SU-DHL-6 (cell line): ENCODE data around the gene INSC.

ENCODE experiments used
- H2AFZ ChIP-seq: fragments of 200-600 bp; sonication (generic); 2 replicates; pipeline ENCODE4 v1.6.1; 2014; ENCODE audit warnings: low read depth, mild to moderate bottlenecking, moderate library complexity, mixed read lengths, antibody characterized with exemption, low read length; ENCODE audit not compliant: severe bottlenecking
- H3F3A ChIP-seq: fragments of 200-600 bp; shearing (Covaris generic); 2 replicates; pipeline ENCODE4 v1.6.0; 2016; ENCODE audit warnings: antibody characterized with exemption, mild to moderate bottlenecking; ENCODE audit not compliant: insufficient read depth
- H3K27ac ChIP-seq: fragments of 200-600 bp; sonication (generic); 2 replicates; pipeline ENCODE4 v1.5.1; 2016; ENCODE audit warnings: low read depth, mild to moderate bottlenecking, low read length, moderate library complexity, mixed read lengths
- H3K27me3 ChIP-seq: fragments of 200-600 bp; sonication (generic), shearing (Covaris generic); 2 replicates; pipeline ENCODE4 v1.6.0; 2014; ENCODE audit warnings: mild to moderate bottlenecking, low read length
- H3K36me3 ChIP-seq: fragments of 200-600 bp; sonication (generic); 2 replicates; pipeline ENCODE4 v1.6.1; 2014; ENCODE audit warnings: mild to moderate bottlenecking, low read length, mixed read lengths
- H3K4me2 ChIP-seq: fragments of 300-600, 200-600 bp; shearing (Covaris generic), sonication (generic); 2 replicates; pipeline ENCODE4 v1.6.0; 2014; ENCODE audit warnings: low read length, low read depth, mild to moderate bottlenecking; ENCODE audit not compliant: poor library complexity, severe bottlenecking
- H3K4me3 ChIP-seq: fragments of 200-600 bp; sonication (generic); 2 replicates; pipeline ENCODE4 v1.5.1; 2014; ENCODE audit warnings: antibody characterized with exemption, low read length, mild to moderate bottlenecking, mixed read lengths; ENCODE audit not compliant: insufficient read depth, poor library complexity, severe bottlenecking
- H3K79me2 ChIP-seq: fragments of 200-600 bp; sonication (generic); 2 replicates; pipeline ENCODE4 v1.6.1; 2014; ENCODE audit warnings: mild to moderate bottlenecking, low read length, moderate library complexity; ENCODE audit not compliant: insufficient read depth
- H3K9ac ChIP-seq: fragments of 200-600 bp; sonication (generic); 2 replicates; pipeline ENCODE4 v1.7.0; 2014; ENCODE audit warnings: mild to moderate bottlenecking, low read length
- H3K9me2 ChIP-seq: fragments of 200-600 bp; sonication (generic); replicated peaks from 2 replicates; pipeline ENCODE4 v1.6.1; 2014; ENCODE audit warnings: low read length; ENCODE audit not compliant: insufficient read depth
- H3K9me3 ChIP-seq: fragments of 200-600 bp; sonication (generic); 2 replicates; pipeline ENCODE4 v1.6.1; 2014; ENCODE audit warnings: low read length, mixed read lengths; ENCODE audit not compliant: insufficient read depth
- H4K20me1 ChIP-seq: fragments of 200-600 bp; sonication (generic); 2 replicates; pipeline ENCODE4 v1.6.1; 2014; ENCODE audit warnings: low read depth, mild to moderate bottlenecking, antibody characterized with exemption, low read length, moderate library complexity, mixed read lengths
- EZH2phosphoT487 ChIP-seq: fragments of 200-600 bp; sonication (generic), shearing (Covaris generic); conservative IDR thresholded peaks from 2 replicates; pipeline ENCODE4 v1.6.1; 2018; ENCODE audit warnings: mild to moderate bottlenecking, antibody characterized with exemption, low read length, moderate library complexity, mixed read lengths
- TF ChIP-seq, protein P1 (sequence below): fragments of 200-600 bp; sonication (generic); IDR thresholded peaks from one replicate; pipeline ENCODE4 v1.5.1; 2017; ENCODE audit warnings: antibody characterized with exemption, mild to moderate bottlenecking, low read length, moderate library complexity; ENCODE audit not compliant: insufficient read depth, poor library complexity, severe bottlenecking

The INSC gene

DNA sequence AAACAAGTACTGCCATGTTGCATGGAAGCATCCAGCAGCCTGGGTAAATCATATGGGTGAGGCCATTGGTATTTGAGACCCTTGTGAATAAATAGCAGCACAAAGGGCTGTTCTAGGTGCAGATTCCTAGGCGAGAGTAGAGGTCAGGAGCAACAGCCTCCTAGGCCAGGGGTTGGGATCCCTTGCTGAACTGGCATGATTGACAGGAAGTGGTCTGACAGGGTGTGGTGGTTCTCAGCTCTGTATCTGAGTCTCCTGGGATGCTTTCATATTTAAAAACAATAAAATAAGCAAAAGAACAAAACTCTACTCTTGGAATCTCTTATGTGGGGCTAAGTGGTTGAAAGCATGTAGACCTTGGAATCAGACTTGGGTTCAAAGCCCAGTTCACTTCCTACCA is 35.8 kb downstream of the INSC start:
- Histone ChIP-seq H3K27ac (no peak overlapping the region), H3K4me2 (no peak overlapping the region)
- no peak for TF ChIP-seq EZH2phosphoT487

DNA sequence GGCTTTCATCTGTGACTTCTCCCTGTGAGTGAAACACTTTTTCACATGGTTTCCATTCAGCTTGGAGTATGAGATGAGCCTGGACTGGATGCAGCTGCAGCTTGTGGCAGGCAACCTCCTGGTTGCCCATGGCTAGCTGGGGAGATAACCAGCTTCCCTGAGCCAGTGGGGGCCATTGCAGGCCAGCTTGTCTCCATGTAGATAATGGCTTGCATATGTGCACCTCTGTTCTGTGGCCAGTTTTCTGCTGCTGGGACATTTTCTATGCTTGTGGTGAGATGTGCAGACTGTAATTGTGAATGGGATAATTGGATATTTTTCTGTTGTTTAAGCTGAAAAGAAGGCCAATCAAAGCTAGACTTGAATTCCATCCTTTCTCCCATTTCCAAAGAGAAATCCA is 38.5 kb downstream of the INSC start:
- Histone ChIP-seq H3K9ac (no peak overlapping the region), H3K36me3 (no peaks in the 10 kb centered on the region), H3K4me2 (no peak overlapping the region), H3K4me3 (no peak overlapping the region), H2AFZ (no peak overlapping the region), H3K9me2 (no peaks in the 10 kb centered on the region), H3F3A (no peaks in the 10 kb centered on the region), H3K9me3 (no peaks in the 10 kb centered on the region), H3K27ac (no peak overlapping the region), H3K79me2 (no peaks in the 10 kb centered on the region), H4K20me1 (no peaks in the 10 kb centered on the region), H3K27me3 (no peaks in the 10 kb centered on the region)
- TF ChIP-seq, protein P1, sequence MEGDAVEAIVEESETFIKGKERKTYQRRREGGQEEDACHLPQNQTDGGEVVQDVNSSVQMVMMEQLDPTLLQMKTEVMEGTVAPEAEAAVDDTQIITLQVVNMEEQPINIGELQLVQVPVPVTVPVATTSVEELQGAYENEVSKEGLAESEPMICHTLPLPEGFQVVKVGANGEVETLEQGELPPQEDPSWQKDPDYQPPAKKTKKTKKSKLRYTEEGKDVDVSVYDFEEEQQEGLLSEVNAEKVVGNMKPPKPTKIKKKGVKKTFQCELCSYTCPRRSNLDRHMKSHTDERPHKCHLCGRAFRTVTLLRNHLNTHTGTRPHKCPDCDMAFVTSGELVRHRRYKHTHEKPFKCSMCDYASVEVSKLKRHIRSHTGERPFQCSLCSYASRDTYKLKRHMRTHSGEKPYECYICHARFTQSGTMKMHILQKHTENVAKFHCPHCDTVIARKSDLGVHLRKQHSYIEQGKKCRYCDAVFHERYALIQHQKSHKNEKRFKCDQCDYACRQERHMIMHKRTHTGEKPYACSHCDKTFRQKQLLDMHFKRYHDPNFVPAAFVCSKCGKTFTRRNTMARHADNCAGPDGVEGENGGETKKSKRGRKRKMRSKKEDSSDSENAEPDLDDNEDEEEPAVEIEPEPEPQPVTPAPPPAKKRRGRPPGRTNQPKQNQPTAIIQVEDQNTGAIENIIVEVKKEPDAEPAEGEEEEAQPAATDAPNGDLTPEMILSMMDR: no peak
- TF ChIP-seq EZH2phosphoT487: no peak

More for the DNA sequence above, 35.8 kb downstream of the INSC start:
- Histone ChIP-seq H3K4me3 (no peak overlapping the region), H3F3A (no peaks in the 10 kb centered on the region), H3K9me2 (no peaks in the 10 kb centered on the region), H4K20me1 (no peaks in the 10 kb centered on the region), H2AFZ (no peak overlapping the region), H3K9me3 (no peaks in the 10 kb centered on the region), H3K27me3 (no peaks in the 10 kb centered on the region), H3K79me2 (no peaks in the 10 kb centered on the region), H3K36me3 (no peaks in the 10 kb centered on the region), H3K9ac (no peak overlapping the region)

DNA sequence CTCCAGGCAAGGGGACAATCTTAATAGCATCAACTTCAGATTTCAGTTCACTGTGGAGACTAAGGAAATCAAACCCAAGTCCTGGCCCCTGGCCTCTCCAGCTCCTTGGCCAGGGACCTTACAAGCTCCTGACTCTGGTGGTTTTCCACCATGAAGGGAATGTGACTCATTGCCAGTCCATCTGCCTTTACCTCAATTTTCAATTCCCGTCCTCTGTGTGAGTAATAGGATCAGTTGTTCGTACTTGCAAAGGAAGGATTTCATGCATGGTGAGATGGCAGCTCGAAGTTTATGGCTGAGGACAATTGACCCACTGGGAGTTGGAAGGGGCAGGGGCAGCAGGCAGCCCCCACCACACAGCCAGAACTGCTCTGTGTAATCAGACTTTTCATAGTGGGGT is 42.5 kb downstream of the INSC start:
- TF ChIP-seq, protein P1: no peak
- TF ChIP-seq EZH2phosphoT487: no peak

DNA sequence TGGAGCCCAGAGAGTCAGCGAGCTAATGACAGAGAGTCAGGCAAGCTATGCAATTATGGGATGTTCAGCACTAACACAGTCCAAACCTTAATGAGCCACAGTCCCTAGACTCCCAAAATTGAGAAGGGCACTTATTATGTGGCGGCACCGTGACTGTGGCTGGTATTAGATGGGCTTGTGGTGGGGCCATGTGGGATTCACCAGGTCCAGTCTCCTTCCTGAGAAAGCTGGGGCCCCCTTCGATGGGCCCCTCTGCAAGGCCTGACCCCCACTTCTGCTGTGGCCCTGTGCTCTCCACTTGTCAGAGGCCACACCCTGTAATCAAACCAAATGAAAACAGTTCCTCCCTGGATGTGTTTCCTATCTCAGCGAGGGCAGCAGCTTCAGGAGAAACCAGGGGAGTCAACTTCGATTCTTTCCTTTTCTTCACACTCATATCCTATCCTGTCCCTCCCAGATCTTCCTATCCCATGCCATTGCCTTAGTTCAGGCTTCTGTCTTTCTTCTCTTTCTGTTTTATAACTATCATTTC is 42.9 kb downstream of the INSC start:
- no peaks in the 10 kb centered on the region for H3K9me2 ChIP-seq
- no peaks in the 10 kb centered on the region for H4K20me1 ChIP-seq
- H3K27ac ChIP-seq: no peak overlapping the region
- no peaks in the 10 kb centered on the region for H3F3A ChIP-seq
- H3K9ac ChIP-seq: no peak overlapping the region
- TF ChIP-seq EZH2phosphoT487: no peak
- TF ChIP-seq, protein P1: no peak
- no peak overlapping the region for H2AFZ ChIP-seq
- H3K4me3 ChIP-seq: no peak overlapping the region
- H3K4me2 ChIP-seq: no peak overlapping the region
- no peaks in the 10 kb centered on the region for H3K27me3 ChIP-seq
- H3K79me2 ChIP-seq: no peaks in the 10 kb centered on the region
- H3K36me3 ChIP-seq: no peaks in the 10 kb centered on the region
- H3K9me3 ChIP-seq: no peaks in the 10 kb centered on the region

More for the DNA sequence above, 42.5 kb downstream of the INSC start:
- no peaks in the 10 kb centered on the region for H3K9me2 ChIP-seq
- H3K9ac ChIP-seq: no peak overlapping the region
- H3K4me3 ChIP-seq: no peak overlapping the region
- H4K20me1 ChIP-seq: no peaks in the 10 kb centered on the region
- H3K79me2 ChIP-seq: no peaks in the 10 kb centered on the region
- H3K27me3 ChIP-seq: no peaks in the 10 kb centered on the region
- no peaks in the 10 kb centered on the region for H3K36me3 ChIP-seq
- no peak overlapping the region for H2AFZ ChIP-seq
- H3F3A ChIP-seq: no peaks in the 10 kb centered on the region
- no peak overlapping the region for H3K4me2 ChIP-seq
- no peak overlapping the region for H3K27ac ChIP-seq
- no peaks in the 10 kb centered on the region for H3K9me3 ChIP-seq
